Fibroblast of mammary gland (primary cell): ENCODE results near the gene CRISPLD2.

ENCODE experiments used
- DNase-seq: peaks from one replicate; pipeline ENCODE4 v3.0.0-alpha.2; 2010; ENCODE audit warnings: low read depth
- H3K4me3 ChIP-seq: 2 replicates; pipeline ENCODE4 v1.5.1; 2011; ENCODE audit warnings: low read depth, mild to moderate bottlenecking, low read length, moderate library complexity; ENCODE audit not compliant: control insufficient read depth
- TF ChIP-seq, protein P1 (sequence below): conservative IDR thresholded peaks from 2 replicates; pipeline ENCODE4 v1.5.1; 2011; ENCODE audit warnings: low read depth, low read length, inconsistent platforms; ENCODE audit not compliant: control insufficient read depth, insufficient read depth

CRISPLD2 gene

DNA sequence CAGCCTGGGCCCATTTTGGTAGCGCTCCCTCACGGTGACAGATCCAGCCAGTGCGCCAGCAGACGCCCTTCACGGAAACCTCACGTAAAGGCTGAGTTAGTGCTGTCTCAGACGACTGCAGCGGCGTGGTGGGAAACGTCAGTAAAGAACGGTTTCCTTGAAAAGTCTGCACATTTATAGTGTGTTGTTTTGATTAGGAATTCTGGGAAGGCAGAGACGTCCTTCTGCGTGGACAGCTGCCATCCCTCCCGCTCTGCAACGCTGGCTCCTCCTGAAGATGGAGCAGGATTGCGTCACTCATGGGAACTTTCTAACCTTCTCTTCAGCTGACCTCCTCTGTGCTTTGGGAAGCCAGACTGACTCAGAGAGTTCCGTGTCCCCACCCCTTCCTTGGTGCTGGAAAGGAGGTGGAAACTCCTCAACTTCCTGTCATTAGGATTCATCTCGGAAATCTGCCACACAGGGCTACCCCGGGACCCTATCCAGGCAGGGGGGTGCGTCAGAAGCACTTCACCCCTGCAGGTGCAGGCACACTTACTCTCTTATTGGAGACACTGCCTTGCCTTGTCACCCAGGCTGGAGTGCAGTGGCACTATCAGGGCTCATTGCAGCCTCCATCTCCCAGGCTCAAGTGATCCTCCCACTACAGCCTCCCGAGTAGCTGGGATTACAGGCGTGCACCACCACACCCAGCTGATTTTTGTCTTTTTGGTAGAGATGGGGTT is 24.3 kb upstream of the CRISPLD2 start:
- peak overlapping the region; percentile 9 for H3K4me3 ChIP-seq
- peak; percentile 100 for DNase-seq
- TF ChIP-seq, protein P1, sequence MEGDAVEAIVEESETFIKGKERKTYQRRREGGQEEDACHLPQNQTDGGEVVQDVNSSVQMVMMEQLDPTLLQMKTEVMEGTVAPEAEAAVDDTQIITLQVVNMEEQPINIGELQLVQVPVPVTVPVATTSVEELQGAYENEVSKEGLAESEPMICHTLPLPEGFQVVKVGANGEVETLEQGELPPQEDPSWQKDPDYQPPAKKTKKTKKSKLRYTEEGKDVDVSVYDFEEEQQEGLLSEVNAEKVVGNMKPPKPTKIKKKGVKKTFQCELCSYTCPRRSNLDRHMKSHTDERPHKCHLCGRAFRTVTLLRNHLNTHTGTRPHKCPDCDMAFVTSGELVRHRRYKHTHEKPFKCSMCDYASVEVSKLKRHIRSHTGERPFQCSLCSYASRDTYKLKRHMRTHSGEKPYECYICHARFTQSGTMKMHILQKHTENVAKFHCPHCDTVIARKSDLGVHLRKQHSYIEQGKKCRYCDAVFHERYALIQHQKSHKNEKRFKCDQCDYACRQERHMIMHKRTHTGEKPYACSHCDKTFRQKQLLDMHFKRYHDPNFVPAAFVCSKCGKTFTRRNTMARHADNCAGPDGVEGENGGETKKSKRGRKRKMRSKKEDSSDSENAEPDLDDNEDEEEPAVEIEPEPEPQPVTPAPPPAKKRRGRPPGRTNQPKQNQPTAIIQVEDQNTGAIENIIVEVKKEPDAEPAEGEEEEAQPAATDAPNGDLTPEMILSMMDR: no peak

DNA sequence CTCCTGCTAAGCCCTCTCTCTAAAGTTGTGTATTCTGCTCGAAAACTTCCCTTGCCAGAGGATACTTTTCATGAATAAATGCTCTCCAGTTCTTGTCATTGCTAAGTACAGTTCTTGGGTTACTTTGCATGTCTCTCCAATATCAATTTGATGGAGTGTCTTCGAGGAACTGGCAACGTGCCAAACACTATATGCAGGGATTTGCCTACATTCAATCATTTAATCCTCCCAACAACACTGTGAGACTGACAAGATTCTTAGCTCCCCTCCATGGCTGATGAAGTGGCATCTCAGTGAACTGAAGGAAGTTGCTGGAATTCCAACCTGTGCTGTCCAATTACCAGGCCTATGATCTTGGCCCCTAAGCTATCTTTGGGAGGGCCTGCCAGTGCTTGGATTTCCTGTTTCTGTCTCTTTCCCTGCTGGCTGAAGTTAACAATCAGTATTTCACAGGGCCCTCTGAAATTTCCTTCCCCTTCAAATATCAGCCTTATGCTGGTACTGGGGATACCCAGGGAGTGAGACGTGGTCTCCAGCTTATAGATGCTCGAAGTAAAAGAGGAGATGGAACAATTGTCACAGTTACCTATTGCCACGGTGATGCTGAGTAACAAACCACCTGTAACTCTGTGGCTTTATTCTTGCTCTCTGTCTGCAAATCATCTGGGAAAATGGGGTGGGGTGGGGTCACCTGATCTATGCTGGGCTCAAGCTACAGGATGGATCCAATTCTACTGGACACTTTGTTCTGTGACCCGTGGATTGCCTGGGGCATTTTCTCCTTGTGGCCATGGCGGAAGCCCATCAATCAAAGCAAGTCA is 19.4 kb upstream of the CRISPLD2 start:
- DNase-seq: no peak
- no peak overlapping the region for H3K4me3 ChIP-seq
- TF ChIP-seq, protein P1: no peak

DNA sequence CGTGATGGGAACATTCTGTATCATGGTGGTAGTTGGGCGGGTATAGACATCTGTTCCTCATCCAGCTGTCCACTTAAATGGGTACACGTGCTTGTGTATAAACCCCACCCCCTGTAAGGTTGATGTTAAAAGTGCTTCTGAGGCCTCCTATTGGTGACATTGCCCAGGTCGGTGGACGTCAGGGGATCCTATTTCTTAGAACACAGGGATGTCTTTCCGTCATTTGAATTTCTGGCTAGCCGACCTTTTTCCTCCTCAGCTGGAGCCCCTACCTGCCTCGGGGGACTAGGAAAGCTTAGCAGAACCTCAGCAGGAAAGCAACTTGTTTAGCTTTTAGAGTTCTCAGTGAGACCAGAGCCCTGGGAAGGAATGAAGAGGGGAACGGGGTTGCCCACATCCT is 16.6 kb upstream of the CRISPLD2 start:
- TF ChIP-seq, protein P1: no peak
- H3K4me3 ChIP-seq: no peak overlapping the region
- DNase-seq: no peak

DNA sequence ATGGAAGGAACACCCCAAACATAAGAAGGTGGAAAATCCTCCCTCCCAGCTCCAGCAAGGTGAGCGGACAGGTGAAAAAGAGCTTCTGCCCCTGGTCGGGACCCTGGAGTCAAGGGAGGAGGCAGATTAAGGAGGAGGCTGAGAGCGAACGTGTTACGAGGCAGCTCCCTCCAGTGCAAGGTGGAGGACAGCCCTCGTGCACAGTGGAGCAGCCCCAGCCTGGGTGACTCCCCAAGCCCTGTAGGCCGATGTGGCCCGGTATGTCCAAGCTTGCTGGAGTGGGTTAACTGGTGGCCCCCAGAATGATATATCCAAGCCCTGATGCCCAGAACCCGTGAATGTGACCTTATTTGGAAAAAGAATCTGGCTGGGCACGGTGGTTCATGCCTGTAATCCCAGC is 15.5 kb upstream of the CRISPLD2 start:
- no peak for DNase-seq
- TF ChIP-seq, protein P1: no peak
- no peak overlapping the region for H3K4me3 ChIP-seq

DNA sequence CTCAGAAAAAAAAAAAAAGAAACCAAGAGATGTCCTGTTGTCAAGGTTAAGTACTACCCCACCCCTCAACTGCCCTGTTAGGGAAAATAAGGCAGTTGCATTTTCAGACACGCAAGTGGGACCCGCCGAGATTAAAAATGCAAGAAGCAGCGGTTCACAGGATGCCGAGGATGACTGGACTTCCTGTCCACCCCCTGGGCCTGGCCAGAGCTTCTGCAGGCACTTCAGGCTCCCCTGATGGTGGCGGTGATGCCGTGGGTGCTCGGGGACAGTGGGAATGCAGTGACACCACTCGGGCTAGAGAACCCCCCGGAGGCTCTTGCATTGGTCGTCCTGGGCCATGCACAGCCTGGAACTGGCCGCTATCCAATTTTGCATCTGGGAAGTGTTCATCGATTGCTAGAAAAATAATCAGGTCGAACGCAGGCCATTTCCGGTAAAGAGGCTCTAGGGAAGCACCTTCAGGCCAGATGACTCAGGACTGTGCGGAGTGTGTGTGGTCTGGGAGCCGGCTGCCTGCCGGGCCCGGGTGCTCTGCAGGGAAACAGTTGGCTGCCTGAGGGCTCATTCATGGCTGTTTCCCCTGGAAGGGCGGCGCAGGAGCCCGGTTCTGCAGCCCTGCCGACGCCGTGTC is 13.4 kb upstream of the CRISPLD2 start:
- peak overlapping the region; percentile 15 for H3K4me3 ChIP-seq
- peak; percentile 89 for DNase-seq
- TF ChIP-seq, protein P1: no peak

DNA sequence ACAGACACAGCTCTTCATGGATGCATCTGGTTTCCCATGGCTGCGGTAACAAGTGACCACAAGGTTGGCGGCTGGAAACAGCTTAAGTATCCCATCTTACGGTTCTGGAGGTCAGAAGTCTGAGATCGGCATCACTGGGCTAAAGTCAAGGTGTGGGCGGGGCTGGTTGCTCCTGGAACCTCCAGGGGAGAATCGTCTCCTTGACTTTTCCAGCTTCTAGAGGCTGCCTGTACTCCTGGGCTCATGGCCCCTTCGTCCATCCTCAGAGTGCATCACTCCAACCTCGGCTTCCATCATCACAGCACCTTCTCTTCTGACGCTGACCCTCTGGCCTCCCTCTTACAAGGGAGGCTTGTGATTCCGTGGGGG is 12.9 kb upstream of the CRISPLD2 start:
- no peak overlapping the region for H3K4me3 ChIP-seq
- TF ChIP-seq, protein P1: no peak
- DNase-seq: no peak
